Liver (tissue), 3 donors: ENCODE data around the gene MAP3K5.

Experiments
- CTCF ChIP-seq: fragments of 150-350 bp; IDR thresholded peaks from 2 replicates; pipeline ENCODE4 v1.5.1; 2017; ENCODE audit warnings: improper control_type of control experiment, low read depth, low read length; ENCODE audit not compliant: missing input control
- FOXA1 ChIP-seq: IDR thresholded peaks from 2 replicates; pipeline ENCODE4 v1.6.1; 2016; ENCODE audit warnings: antibody characterized with exemption
- GABPA ChIP-seq, 2 donors: IDR thresholded peaks in 1 of 2; conservative IDR thresholded peaks in 1 of 2; 2 replicates each; pipeline ENCODE4 v1.6.1; 2016; ENCODE audit warnings: antibody characterized with exemption in 2 of 2, mild to moderate bottlenecking in 1 of 2, moderate library complexity in 1 of 2
- HNF4G ChIP-seq: IDR thresholded peaks from 2 replicates; pipeline ENCODE4 v1.6.1; 2016; ENCODE audit warnings: antibody characterized with exemption
- JUND ChIP-seq, 2 donors: IDR thresholded peaks; 2 replicates each; pipeline ENCODE4 v1.6.1; 2016; ENCODE audit warnings: antibody characterized with exemption in 2 of 2
- NR2F2 ChIP-seq: IDR thresholded peaks from 2 replicates; pipeline ENCODE4 v1.6.1; 2016; ENCODE audit warnings: antibody characterized with exemption
- REST ChIP-seq: IDR thresholded peaks from 2 replicates; pipeline ENCODE4 v1.6.1; 2016; ENCODE audit warnings: antibody characterized with exemption, mild to moderate bottlenecking
- TAF1 ChIP-seq: conservative IDR thresholded peaks from 2 replicates; pipeline ENCODE4 v1.6.1; 2016; ENCODE audit warnings: antibody characterized with exemption, mild to moderate bottlenecking
- YY1 ChIP-seq: IDR thresholded peaks from 2 replicates; pipeline ENCODE4 v1.6.1; 2016; ENCODE audit warnings: antibody characterized with exemption, mild to moderate bottlenecking
- donor health status: healthy.
- donor health status: healthy.

GRCh38 chr6:136782021-136782770 lies 10.1 kb downstream of the MAP3K5 start:
- TF ChIP-seq FOXA1 (no peak), YY1 (no peak), CTCF (no peak), REST (no peak), JUND (IDR thresholded peaks at IDR 0.05) (no peak), TAF1 (no peak), NR2F2 (no peak), GABPA (IDR thresholded peaks at IDR 0.05 in 1 of 2, conservative IDR thresholded peaks at IDR 0.05 in 1 of 2) (no peak), HNF4G (no peak)
